HG02759 (cell line): ENCODE results near the gene RPL38.

Experiments
- ATAC-seq: cut with Tn5 transposase; IDR thresholded peaks from one replicate; pipeline ENCODE4 v1.9.1; 2021; ENCODE audit warnings: mild to moderate bottlenecking, moderate library complexity; ENCODE audit not compliant: unreplicated experiment

The RPL38 gene

DNA sequence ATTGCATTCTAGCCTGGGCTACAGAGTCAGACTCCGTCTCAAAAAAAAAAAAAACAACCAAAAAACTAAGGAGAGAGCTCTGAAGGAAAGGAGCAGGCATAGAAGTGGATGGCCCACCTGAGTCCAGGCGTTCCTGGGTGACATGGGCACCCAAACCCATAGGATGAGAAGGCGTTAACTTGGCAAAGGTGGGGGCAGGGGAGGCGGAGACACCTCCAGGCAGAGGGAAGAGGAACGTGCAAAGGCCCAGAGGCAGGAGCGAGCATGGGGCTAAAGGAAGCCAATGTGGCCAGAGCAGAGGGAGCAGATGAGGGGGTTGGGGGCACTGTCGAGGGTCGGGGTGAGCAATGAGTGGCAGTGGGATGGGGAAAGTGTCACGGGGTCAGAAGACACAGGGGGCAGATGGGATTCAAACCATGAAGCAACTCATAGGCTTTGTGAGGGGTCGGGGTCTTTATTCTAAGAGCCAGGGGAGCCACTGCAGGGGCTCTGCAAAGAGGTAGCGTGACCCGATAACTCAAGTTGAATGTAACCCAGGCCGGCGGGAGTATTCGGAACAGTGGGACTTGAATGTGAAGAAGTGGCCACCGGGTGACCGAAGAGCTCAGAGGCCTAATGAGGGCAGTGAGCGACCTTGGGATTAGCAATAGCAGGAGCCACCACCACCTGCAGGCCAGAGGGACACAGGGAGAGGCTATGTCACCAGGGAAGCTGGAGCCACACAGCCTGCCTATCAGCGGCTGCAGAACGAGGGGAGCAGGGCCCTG lies 21.7 kb downstream of the RPL38 start:
- no peak for ATAC-seq

DNA sequence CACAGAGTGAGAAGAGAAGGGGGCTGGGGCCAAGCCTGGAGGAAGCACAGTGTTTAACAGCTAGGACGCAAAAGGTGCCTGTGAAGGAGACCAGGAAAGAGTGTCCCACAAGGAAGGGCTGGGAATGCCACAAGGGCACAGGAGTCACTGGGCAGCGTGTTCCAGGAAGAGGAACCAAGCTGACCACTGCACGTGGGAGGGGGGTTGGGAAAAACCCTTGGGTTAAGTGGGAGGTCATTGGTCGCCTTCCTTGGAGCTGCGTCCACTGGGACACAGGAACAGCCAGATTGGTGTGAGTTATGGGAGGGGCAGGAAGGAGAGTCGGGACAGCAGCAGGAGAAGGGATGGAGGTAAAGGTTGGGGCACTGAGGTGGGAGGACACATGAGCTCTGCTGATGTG lies 22.8 kb downstream of the RPL38 start:
- no peak for ATAC-seq

DNA sequence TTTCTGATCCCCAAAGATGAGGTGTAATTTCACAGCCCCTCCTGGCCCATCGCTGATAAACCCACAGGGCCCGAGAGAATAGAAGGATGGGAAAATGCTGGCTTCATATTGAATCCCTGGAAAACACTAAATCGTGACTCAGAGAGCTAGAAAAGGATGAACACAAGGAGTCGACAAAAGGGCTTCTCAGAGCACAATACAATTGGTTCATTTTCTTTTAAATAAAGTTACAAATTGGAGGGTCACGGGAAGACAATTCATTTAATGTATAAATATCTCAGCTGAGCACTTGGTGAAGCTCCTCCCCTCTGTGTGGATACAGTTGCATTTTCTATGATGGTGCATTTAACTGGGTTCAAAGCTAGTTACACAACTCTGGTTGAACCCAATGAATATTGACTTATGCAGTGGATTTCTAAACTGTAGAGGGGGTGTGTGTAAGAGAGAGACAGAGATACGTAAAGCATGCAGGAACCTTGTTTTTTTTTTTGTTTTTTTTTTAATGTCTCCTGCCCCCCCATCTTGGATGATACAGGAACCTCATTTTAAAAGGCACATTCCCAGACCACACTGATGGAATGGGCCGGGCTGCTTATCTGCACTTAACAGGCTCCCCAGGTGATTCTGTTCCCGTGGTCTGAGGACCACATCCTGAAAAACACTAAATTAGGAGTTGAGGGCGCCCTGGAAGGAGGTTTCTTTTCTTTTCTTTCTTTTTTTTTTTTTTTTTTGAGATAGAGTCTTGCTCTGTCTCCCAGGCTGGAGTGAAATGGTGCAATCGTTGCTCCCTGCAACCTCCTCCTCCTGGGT lies 24.0 kb downstream of the RPL38 start:
- no peak for ATAC-seq

DNA sequence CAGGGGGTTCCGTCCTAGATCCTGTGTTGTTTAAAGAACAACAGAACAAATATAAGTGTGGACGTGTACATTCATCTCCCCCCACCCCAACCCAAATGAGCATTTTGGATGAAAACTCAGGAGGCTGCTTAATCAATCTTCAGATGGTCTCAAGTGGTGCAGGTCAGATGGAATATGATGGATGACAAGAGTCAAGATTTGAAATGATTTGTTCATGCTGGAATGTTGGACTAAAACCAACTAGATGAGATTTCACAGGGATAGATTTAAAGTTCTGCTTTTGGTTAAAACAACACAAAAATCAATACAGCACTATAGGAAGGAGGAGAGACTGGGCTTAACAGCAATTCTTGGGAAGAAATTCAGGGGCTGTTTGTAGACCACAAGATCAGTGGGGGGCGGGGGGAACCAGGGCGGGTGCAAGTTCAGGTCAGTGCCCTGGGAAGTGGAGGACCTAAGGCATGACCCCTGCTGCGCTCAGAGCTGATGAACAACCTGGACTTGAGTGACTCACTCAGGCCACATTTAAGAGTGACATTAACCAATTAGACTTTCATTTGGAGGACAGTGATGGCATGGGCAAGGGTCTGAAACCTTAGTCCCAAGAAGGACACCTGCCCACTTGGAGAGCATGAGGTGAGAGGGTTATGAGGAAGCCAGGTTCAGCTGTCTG lies 25.0 kb downstream of the RPL38 start:
- no peak for ATAC-seq

DNA sequence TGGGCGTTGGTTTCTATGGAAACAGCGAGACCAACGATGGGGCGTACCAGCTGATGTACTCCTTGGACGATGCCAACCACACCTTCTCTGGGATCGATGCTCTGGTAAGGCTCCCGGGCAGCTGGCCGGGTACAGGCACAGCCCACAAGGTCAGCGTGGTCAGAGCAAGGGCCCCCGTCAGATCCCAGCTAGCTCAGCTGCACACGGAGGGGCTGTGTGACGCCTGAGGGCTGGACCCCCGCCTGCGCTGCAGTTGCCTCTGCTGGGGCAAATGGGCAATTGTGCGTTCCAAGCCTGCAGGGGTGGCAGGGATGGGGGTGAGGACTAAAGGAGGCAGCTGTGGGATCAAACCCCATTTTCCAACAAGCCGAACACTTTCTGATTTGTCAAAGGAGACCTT lies 27.4 kb downstream of the RPL38 start:
- ATAC-seq: no peak

DNA sequence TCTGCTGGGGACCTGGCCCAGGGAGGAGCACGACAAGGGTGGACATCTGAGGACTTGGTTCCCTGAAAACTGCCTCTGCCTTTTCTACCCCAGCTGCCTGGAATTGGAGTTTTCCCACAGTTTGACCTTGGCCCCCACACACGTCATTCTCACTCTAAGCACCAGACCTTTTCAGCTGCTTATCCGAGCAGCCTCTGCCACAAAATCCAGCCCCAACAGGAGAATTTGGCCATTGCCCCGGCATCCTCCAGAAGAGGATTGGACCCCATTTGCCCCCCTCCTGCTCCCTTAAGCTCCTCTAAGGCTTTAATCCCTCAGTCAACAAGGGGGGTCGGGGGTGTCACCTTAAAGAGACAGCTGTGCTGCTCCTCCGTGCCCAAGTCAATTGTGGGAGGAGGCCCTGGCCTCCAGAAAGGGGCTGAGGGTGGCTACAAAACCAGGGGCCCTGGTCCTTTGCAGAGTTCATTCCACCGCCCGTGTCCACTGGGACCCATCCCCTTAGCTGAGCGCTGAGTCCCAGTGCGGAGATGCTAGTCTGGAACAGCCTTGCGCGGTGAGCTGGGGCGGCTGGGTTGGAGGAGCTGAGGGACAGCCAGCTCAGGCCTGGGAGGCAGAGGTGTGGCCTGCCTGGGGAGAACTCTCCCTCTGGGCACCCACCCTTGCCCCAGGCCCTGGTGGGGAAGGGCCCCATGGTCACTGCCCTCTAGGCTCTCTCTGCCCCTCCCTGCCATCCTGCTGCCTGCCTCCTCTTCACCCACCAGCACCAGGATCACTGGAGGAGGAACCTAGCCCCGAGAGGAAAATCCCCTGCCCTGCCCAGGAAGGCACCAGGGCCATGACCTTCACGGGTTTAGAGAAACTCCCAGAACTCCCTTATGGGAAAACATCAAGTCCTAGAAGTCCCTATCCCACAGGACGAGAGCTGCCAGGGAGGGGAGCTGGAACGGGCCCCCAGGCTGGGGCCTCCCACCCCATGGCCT lies 28.7 kb downstream of the RPL38 start:
- no peak for ATAC-seq

DNA sequence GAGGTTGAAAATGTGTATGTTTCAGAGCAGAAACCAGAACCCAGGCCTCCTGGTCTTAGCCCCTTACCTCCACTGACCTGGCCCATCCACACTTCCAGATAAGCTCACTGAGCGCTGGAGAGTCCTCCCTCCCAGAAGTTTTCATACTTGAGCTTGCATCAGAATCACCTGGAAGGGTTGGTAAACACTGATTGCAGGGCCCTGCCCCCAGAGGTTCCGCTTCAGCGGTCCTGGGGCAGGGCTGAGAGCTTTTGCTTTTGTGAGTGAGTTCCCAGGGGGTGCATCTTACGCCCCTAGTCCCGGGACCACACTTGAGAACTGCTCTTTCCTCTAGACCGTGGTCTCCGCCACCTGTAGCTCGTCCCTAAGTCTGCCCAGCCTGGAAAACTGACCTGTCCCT lies 30.5 kb downstream of the RPL38 start:
- no peak for ATAC-seq

DNA sequence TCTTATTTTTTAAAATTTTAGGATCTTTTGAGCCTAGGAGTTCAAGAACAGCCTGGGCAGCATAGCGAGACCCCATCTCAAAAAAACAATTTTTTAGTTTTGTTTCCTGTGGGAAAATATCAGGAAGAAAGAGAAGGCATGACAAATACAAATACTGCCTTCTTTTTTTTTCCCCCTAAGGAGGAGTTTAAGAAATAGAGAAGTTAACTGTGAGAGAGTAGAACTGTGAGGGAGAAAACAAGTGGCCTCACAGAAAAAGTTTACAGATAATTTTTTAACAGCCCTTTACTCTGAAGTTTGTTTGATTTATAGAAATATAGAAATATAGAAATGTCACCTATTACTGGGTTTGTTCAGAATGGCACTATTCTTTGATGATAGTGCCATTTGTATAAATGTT lies 31.0 kb downstream of the RPL38 start:
- ATAC-seq: no peak

DNA sequence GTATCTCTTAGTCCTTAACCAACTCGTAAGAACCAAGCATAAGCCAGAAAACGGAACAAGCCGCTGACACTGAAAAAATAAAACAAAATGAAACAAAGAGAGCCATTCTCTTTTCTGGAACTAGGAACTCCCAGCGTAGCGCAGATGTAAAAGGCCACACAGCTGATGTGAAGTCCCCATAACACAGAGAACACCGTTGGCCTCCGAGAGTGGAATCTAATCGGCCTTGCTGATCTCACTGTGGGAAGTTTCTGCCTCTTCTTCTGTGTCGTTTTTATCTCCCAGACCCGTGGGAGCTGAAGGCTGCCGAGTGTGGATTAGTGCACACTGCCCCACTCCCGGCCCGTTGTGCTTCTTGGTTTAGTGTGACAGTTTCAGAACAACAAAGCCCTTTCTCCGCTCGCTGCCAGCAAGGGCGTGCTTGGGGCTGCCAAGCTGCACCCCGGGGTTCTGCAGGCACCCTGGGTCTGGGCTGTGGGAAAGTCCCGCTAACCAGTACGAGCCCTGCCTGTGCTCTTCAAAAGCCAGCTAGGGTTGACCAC lies 31.6 kb downstream of the RPL38 start:
- no peak for ATAC-seq

DNA sequence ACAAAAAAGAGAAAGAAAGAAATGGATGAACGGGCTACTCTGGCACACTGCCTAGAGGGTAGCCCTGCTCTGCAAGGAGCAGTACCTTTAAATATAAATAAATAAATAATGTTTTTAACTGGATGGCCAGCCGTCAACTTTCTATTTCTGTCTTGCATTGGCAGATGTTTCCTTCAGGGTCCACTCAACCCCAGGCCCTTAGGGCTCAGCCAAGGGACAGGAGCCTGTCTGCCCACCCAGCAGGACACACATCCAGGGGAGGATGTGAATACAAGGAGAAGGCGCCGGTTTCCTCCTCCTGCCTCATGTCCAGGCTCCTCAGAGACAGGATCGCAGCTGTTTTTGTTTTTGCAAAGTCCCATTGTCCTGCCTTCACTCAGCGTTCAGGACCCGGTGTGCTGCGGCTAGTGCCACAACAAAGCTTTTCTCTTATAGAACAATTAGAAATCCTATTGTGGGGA lies 32.5 kb downstream of the RPL38 start:
- no peak for ATAC-seq

DNA sequence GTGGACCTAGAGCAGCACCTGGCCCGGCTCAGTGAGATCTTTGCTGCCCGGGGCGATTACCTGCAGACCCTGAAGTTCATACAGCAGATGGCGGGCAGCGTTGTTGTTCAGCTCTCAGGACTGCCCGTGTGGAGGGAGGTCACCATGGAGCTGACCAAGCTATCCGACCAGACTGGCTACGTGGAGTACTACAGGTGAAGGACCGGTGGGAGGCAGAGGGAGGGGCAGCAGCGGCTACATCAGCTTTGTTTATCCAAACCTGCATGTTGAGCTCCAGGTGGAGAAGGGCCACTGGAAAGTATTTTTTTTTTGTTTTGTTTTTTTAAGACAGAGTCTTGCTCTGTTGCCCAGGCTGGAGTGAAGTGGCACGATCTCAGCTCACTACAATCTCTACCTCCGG lies 33.8 kb downstream of the RPL38 start:
- no peak for ATAC-seq

DNA sequence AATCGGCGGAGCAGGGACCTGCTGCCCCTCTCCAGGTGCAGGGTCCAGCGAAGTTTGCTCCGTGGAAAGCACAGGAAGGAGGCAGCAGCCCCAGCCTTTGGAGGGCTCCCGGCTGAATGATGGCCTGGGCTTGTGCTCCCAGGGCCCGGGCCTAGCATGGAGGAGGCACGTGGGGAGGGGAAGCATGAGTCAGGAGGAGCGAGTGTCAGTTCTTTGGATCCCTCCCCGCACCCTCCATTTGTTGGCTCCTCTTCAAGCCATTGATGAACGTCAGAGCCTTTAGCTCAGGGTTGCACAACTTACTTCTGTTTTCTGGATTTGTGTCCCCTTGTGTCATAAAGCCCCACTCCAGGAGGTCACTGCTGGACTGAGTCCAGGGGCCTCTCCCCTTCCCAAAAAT lies 35.7 kb downstream of the RPL38 start:
- no peak for ATAC-seq

DNA sequence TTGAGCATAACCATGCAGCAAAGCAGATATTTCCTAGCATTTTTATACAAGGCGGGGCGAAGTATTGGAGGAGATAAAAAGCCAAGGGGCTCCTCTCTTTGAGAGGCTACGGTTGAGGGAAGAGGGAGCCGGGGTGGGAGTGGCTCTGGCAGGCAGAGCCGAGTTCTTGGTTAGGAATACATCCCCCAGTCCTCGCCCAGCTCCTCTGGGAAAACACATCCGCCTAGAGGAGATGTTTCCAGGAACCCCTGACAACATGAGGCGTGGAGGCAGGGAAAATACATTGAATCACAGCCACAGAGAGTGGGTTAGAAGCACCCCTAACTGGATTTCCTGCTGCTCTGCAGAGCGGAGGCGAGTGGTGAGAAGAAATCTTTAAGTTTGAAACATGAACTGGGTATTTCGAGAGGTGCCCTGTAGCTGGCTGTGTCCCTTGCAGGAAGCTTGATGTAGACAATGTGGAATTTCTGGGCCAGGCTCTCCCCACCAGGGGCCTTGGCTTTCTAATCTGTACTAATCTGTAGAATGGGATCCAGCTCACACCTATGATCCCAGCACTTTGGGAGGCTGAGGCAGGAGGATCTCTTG lies 37.2 kb downstream of the RPL38 start:
- ATAC-seq: no peak

DNA sequence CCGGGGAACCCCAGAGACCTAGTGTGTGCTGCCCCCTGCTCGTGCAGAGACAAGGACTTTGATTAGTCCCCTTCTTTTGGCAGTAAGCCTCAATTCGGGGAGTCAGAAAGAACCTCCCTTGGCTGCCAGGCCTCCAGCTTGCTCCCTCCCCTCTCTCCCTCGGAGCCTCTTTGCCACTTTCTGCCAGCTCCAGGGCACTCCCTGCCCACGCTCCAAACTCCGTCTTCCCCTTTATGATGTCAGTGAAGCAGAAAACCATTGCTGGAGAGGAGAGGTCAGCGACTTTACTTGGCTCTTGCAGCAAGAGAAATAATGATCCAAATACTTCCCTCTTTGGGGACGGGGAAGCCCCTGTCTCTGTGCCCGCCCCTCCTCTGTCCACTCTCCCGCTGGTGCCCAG lies 38.0 kb downstream of the RPL38 start:
- ATAC-seq: no peak

DNA sequence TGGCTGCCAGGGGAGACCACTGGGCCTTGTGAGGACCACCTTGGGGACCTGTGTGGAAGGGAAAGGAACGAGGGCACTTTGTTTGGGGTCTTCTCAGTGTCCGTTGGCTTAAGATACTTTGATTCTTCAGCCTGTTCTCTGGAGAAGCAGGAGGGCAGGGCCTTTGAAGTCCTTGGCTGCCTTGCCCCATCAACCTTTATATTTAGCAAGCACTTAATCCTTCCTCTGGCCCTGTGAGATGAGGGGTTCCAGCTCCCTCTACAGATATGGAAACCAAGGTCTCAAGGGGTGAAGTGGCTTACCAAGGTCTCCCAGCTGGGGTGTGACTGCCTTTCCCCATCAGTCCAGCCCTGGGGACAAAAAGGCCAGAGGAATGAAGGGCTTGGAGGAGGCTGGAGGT lies 38.4 kb downstream of the RPL38 start:
- ATAC-seq: no peak

DNA sequence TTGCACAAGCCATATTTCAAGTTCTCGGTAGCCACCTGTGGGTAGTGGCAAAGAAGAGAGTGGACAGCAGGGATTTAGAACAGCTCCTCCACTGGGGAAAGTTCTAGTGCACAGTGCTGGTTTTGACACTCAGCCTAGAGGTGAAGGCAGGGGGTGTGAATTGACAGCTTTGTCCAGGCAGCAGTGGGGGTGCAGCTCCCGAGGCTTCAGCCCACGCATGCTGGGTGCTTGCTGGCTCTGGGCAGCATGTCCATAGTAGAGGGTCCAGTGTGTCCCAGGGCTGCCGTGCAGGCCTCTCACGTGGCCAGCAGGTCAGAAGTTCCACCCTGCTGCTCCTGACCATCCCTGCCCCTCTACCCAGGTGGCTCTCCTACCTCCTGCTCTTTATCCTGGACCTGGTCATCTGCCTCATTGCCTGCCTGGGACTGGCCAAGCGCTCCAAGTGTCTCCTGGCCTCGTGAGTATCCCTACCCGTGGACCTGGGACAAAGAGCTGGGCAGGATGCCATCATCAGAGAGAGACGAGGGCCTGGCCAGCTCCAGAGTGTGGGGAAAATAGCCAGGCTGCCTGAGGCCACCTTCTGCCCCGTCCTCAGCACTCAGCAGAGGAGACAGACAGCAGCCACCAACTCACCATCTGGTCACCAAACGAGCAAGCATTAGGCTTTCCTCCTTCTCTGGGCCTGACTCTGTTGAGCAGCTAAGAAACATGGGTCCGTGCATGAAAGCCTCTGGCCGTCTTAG lies 39.7 kb downstream of the RPL38 start:
- no peak for ATAC-seq

DNA sequence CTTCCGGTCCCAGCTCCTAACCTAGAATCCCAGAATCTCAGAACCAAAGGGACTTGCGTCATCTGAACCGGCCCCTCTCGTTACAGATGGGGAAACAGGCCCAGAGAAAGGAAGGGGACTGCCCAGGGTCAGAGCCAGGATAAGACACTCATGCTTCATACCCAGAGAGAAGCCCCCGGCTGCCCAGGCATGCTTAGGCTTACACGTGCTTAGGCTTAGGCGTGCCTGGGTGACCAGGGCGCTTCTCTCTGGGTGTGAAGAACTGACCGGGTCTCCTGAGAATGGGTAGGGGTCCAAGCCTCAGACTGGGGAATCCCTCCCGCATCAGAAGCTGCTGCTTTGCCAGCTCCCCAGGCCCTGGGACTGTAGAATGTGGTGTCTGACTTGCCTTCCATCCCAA lies 40.6 kb downstream of the RPL38 start:
- ATAC-seq: no peak

DNA sequence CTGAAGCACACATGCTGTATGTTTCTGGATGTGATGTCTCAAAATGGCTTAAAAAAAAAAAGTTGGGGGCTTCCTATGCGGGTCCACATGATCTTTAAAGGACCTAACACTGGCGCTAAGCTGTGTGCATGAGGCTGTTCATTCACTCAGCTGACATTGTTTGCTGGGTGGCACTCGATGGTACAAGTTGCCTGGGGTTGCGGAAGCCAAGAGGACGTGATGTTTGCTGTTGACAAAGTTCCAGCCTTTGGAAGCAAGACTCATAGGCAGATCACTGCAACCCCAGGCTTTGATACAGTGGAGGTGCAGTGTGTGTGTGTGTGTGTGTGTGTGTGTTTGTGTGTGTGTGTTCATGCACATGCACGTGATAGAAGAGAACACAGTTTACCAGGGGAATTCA lies 41.1 kb downstream of the RPL38 start:
- ATAC-seq: no peak

DNA sequence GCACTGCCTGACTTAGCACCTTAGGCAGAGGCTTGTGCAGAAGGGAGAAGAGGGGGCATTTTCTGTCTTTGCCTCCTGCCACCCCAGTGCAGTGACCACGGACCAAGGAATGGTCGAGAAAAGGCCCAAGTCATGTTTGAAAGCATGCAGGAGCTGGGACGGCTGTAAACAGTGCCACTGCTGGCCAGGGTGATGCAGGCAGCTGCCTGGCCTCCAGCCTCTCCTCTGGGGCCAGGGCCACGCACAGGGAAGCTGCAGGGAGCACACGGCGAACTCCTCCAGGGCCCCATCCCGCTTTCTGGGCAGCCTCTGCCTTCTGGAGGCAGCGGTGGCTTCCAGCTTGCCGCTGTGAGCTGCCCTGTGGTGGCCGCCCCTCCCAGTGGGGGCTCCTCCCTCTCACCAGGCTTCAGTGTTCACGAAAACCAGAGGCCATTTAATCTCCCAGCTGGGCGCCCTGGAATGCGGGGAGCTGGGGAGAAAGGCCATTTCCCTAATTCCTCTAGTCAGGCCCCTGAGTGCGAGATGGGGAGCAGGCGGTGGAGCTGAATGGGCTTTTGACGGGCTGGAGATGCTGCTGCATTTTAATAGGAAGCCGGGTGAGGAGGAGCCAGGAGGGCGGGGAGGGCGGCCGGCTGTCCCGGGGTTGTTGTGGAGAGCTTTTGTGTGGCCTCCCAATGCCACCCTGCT lies 41.8 kb downstream of the RPL38 start:
- no peak for ATAC-seq
